ENCODE data around the gene ZDHHC5.

The ZDHHC5 gene

GRCh38 chr11:57744357-57744756 is 76.4 kb downstream of the ZDHHC5 start:
- no peaks in the 10 kb centered on the region for H3K9me3 ChIP-seq (ENCODE audit: low read length)
- H3K27ac ChIP-seq (ENCODE audit: low read depth, low read length): no peak overlapping the region
- no peaks in the 10 kb centered on the region for H3K27me3 ChIP-seq (ENCODE audit: control insufficient read depth in 1 of 2, insufficient read depth in 2 of 2, low read length in 2 of 2)
- no peak overlapping the region for H3K4me3 ChIP-seq (ENCODE audit: low read depth in 1 of 2, low read length in 2 of 2)
- H3K9ac ChIP-seq (ENCODE audit: low read length): no peak overlapping the region
- peaks cover 39% of the 10 kb centered on the region for H3K36me3 ChIP-seq (ENCODE audit: insufficient read depth, low read length)
- peaks cover 17% of the 10 kb centered on the region for H3K4me1 ChIP-seq (ENCODE audit: insufficient read depth, low read length)

DNA sequence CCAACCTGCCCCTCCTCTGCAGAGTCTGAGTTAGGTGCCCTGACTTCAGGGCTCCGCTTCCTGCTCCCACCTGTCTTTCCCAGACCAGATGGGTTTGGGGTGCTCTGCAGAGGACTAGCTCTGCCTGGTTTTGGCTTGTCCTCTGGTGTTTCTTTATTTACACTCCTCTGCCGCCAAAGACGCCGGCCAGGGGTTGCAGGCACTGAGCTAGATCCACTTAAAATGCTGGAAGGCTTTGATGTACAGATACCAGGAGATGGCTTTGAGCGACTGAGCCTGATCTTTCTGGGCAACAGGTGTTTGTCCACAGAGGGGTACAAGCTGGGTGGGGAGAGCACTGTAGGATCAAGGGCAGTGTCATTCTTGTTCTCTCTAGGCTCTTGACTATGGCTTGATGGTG is 77.3 kb downstream of the ZDHHC5 start:
- Histone ChIP-seq H3K4me3 (ENCODE audit: low read depth in 1 of 2, low read length in 2 of 2) (no peak overlapping the region), H3K36me3 (ENCODE audit: insufficient read depth, low read length) (peaks cover 36% of the 10 kb centered on the region), H3K27me3 (ENCODE audit: control insufficient read depth in 1 of 2, insufficient read depth in 2 of 2, low read length in 2 of 2) (no peaks in the 10 kb centered on the region), H3K9me3 (ENCODE audit: low read length) (no peaks in the 10 kb centered on the region), H3K4me1 (ENCODE audit: insufficient read depth, low read length) (peaks cover 17% of the 10 kb centered on the region), H3K27ac (ENCODE audit: low read depth, low read length) (no peak overlapping the region), H3K9ac (ENCODE audit: low read length) (no peak overlapping the region)

DNA sequence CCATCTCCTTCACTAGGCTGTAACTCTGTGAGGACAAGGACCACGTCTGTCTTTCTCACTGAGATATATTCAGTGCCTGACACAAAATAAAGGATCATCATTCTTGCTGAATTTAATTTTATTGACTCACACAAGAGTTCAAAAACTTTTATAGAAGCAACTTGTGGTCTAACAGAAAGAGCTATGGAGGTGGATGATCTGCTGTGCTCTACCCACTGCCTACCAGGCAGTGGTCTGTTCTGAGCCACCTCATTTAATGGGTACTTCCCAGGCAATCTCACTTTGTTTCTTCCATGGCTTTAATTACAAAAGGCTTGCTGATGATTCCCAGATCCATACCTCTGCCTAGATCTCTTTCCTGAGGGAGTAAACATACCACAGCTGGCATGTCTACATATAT is 79.0 kb downstream of the ZDHHC5 start:
- Histone ChIP-seq H3K9me3 (ENCODE audit: low read length) (no peaks in the 10 kb centered on the region), H3K27ac (ENCODE audit: low read depth, low read length) (no peak overlapping the region), H3K36me3 (ENCODE audit: insufficient read depth, low read length) (peaks cover 36% of the 10 kb centered on the region), H3K9ac (ENCODE audit: low read length) (no peak overlapping the region), H3K4me3 (ENCODE audit: low read depth in 1 of 2, low read length in 2 of 2) (no peak overlapping the region), H3K27me3 (ENCODE audit: control insufficient read depth in 1 of 2, insufficient read depth in 2 of 2, low read length in 2 of 2) (no peaks in the 10 kb centered on the region), H3K4me1 (ENCODE audit: insufficient read depth, low read length) (peaks cover 10% of the 10 kb centered on the region)

Data from muscle layer of colon (tissue), 2 donors.